Activated T-helper 2 cell treated with anti-CD3 and anti-CD28 coated beads, Interferon-gamma antibody, Interleukin-2, Interleukin-4, amounts not matched to agents 10 μg/mL and 5 μg/mL and 100 μg/mL, durations not matched to agents 14 hours and 24 hours and 36 hours (primary cell): Measurements from ENCODE around the gene MOAP1. TPM values are rescaled to one million over a fixed set of nuclear protein-coding genes. Genes with fewer than 3 reads are reported as not detected.
A peak's percentile ranks its signal among the peaks of the same experiment; 100 is the strongest.
"Not testable (repeated sequence)": the region's sequence is repeated elsewhere in the genome, so short reads cannot be mapped to it uniquely, and the experiment has no call there.

Source experiments
- DNase-seq: peaks from one replicate; pipeline ENCODE4 v3.0.0; 2021; ENCODE audit warnings: low spot score
- H3K27ac Mint-ChIP-seq: one replicate; pipeline ENCODE4 v1.8.0; 2021; ENCODE audit warnings: mixed read lengths
- H3K27me3 Mint-ChIP-seq: one replicate; pipeline ENCODE4 v1.8.0; 2021; ENCODE audit warnings: low read depth, mixed read lengths
- H3K36me3 Mint-ChIP-seq: one replicate; pipeline ENCODE4 v1.8.0; 2021; ENCODE audit warnings: low read depth, mixed read lengths
- H3K4me1 Mint-ChIP-seq: one replicate; pipeline ENCODE4 v1.8.0; 2021; ENCODE audit warnings: low read depth, mixed read lengths
- H3K4me3 Mint-ChIP-seq: one replicate; pipeline ENCODE4 v1.8.0; 2021; ENCODE audit warnings: low read depth, mild to moderate bottlenecking, moderate library complexity, mixed read lengths
- H3K9me3 Mint-ChIP-seq: one replicate; pipeline ENCODE4 v1.8.0; 2021; ENCODE audit warnings: mixed read lengths
- intact Hi-C: fragments of 100-400 bp; cut with micrococcal nuclease; formaldehyde crosslinking; loops from one replicate; pipeline ENCODE4 v1.15.1; 2023
- total RNA-seq: library from RNA; stranded (reverse); gene quantifications from 2 replicates; pipeline ENCODE4 v1.2.3, GENCODE V29; 2022

Gene MOAP1
- total RNA-seq, 1 donor from 2014 or later: 18.7 TPM

GRCh38 chr14:93207468-93208308, 23.0 kb upstream of the MOAP1 start:
- Mint-ChIP-seq H3K4me3 (peak overlapping the region; percentile 100), H3K9me3 (no peaks in the 10 kb centered on the region), H3K36me3 (peaks cover 36% of the 10 kb centered on the region), H3K27me3 (no peaks in the 10 kb centered on the region), H3K27ac (peak overlapping the region; percentile 98), H3K4me1 (peaks cover 25% of the 10 kb centered on the region)
- DNase-seq: no peak
- intact Hi-C loops: loop anchor here (1.0 kb wide), 1 partner anchor 126 kb away; the partner anchor contains the start of gene BTBD7

- Mint-ChIP-seq H3K27ac (peak within 1 kb of the TSS; percentile 98), H3K4me3 (peak within 1 kb of the TSS; percentile 100), H3K36me3 (peaks cover 33% of the 10 kb centered on the region), H3K4me1 (peaks cover 25% of the 10 kb centered on the region), H3K9me3 (no peaks in the 10 kb centered on the region), H3K27me3 (no peaks in the 10 kb centered on the region)
- DNase-seq: peak; percentile 89
- intact Hi-C loops: loop anchor here (1.0 kb wide), 2 partner anchors 22 to 126 kb away; partner anchors contain the start of genes BTBD7 and LYSET
Measured at GRCh38 chr14:93206793-93207467, 22.2 kb upstream of the MOAP1 start, which contains the start of the genes GON7 and UBR7. TSS of gene GON7 (minus strand) at chr14:93207065. CDS start at chr14:93207037, 28 bp downstream. TSS of gene UBR7 (plus strand) at chr14:93207256. CDS start at chr14:93207292, 36 bp downstream.

GRCh38 chr14:93201155-93201704, 16.5 kb upstream of the MOAP1 start:
- peaks cover 12% of the 10 kb centered on the region for H3K4me1 Mint-ChIP-seq
- no peaks in the 10 kb centered on the region for H3K27me3 Mint-ChIP-seq
- no peaks in the 10 kb centered on the region for H3K9me3 Mint-ChIP-seq
- no peak overlapping the region for H3K27ac Mint-ChIP-seq
- peaks cover 14% of the 10 kb centered on the region for H3K36me3 Mint-ChIP-seq
- intact Hi-C loops: no loop called here
- no peak for DNase-seq
- H3K4me3 Mint-ChIP-seq: no peak overlapping the region

GRCh38 chr14:93200553-93200952, 15.9 kb upstream of the MOAP1 start:
- intact Hi-C loops: no loop called here
- Mint-ChIP-seq H3K4me1 (peaks cover 10% of the 10 kb centered on the region), H3K9me3 (no peaks in the 10 kb centered on the region), H3K36me3 (peaks cover 14% of the 10 kb centered on the region), H3K4me3 (no peak overlapping the region), H3K27me3 (no peaks in the 10 kb centered on the region), H3K27ac (no peak overlapping the region)
- no peak for DNase-seq

- intact Hi-C loops: no loop called here
- H3K27me3 Mint-ChIP-seq: no peaks in the 10 kb centered on the region
- peaks cover 10% of the 10 kb centered on the region for H3K36me3 Mint-ChIP-seq
- no peak overlapping the region for H3K4me3 Mint-ChIP-seq
- no peak for DNase-seq
- no peaks in the 10 kb centered on the region for H3K4me1 Mint-ChIP-seq
- no peaks in the 10 kb centered on the region for H3K9me3 Mint-ChIP-seq
- no peak overlapping the region for H3K27ac Mint-ChIP-seq
Measured at GRCh38 chr14:93199031-93199430, 14.3 kb upstream of the MOAP1 start.

GRCh38 chr14:93195316-93195999, 10.8 kb upstream of the MOAP1 start:
- H3K27ac Mint-ChIP-seq: no peak overlapping the region
- intact Hi-C loops: no loop called here
- no peak overlapping the region for H3K4me3 Mint-ChIP-seq
- DNase-seq: no peak
- peaks cover 2% of the 10 kb centered on the region for H3K4me1 Mint-ChIP-seq
- H3K9me3 Mint-ChIP-seq: no peaks in the 10 kb centered on the region
- peaks cover 6% of the 10 kb centered on the region for H3K36me3 Mint-ChIP-seq
- H3K27me3 Mint-ChIP-seq: no peaks in the 10 kb centered on the region

- Mint-ChIP-seq H3K36me3 (peaks cover 32% of the 10 kb centered on the region), H3K27ac (no peak overlapping the region), H3K4me1 (peaks cover 30% of the 10 kb centered on the region), H3K4me3 (no peak overlapping the region), H3K27me3 (no peaks in the 10 kb centered on the region), H3K9me3 (no peaks in the 10 kb centered on the region)
- intact Hi-C loops: no loop called here
- no peak for DNase-seq
Measured at GRCh38 chr14:93186956-93187355, 2.3 kb upstream of the MOAP1 start.

GRCh38 chr14:93186466-93186865, 1.8 kb upstream of the MOAP1 start:
- Mint-ChIP-seq H3K9me3 (no peaks in the 10 kb centered on the region), H3K4me3 (peak overlapping the region; percentile 63), H3K27ac (peak overlapping the region; percentile 7), H3K4me1 (peaks cover 30% of the 10 kb centered on the region), H3K36me3 (peaks cover 37% of the 10 kb centered on the region), H3K27me3 (no peaks in the 10 kb centered on the region)
- no peak for DNase-seq
- intact Hi-C loops: no loop called here

- H3K27ac Mint-ChIP-seq: peak overlapping the region; percentile 89
- DNase-seq: no peak
- no peaks in the 10 kb centered on the region for H3K27me3 Mint-ChIP-seq
- peaks cover 28% of the 10 kb centered on the region for H3K4me1 Mint-ChIP-seq
- H3K4me3 Mint-ChIP-seq: peak overlapping the region; percentile 93
- intact Hi-C loops: loop anchor here (1.0 to 2.0 kb wide), 2 partner anchors 21 to 71 kb away; partner anchors contain the start of gene ITPK1
- peaks cover 34% of the 10 kb centered on the region for H3K36me3 Mint-ChIP-seq
- H3K9me3 Mint-ChIP-seq: no peaks in the 10 kb centered on the region
Measured at GRCh38 chr14:93185349-93185720, 638 bp upstream of the MOAP1 start.

- peaks cover 31% of the 10 kb centered on the region for H3K36me3 Mint-ChIP-seq
- peak overlapping the region; percentile 82 for H3K4me3 Mint-ChIP-seq
- H3K9me3 Mint-ChIP-seq: no peaks in the 10 kb centered on the region
- peak overlapping the region; percentile 58 for H3K27ac Mint-ChIP-seq
- DNase-seq: no peak
- H3K27me3 Mint-ChIP-seq: no peaks in the 10 kb centered on the region
- H3K4me1 Mint-ChIP-seq: peaks cover 28% of the 10 kb centered on the region
- intact Hi-C loops: loop anchor here (2.0 kb wide), 1 partner anchor 69 kb away; the partner anchor contains the start of gene ITPK1
Measured at GRCh38 chr14:93183596-93184317, 940 bp downstream of the MOAP1 start.

GRCh38 chr14:93175492-93175891, 9.2 kb downstream of the MOAP1 start:
- Mint-ChIP-seq H3K4me1 (peaks cover 5% of the 10 kb centered on the region), H3K27me3 (peaks cover 3% of the 10 kb centered on the region), H3K9me3 (no peaks in the 10 kb centered on the region), H3K27ac (no peak overlapping the region), H3K36me3 (no peaks in the 10 kb centered on the region), H3K4me3 (no peak overlapping the region)
- intact Hi-C loops: loop anchor here (5.0 kb wide), 1 partner anchor 42 kb away; no protein-coding TSS in a partner anchor
- no peak for DNase-seq

GRCh38 chr14:93174731-93175130, 10.0 kb downstream of the MOAP1 start:
- H3K36me3 Mint-ChIP-seq, H3K4me3 Mint-ChIP-seq, H3K4me1 Mint-ChIP-seq, DNase-seq, H3K27ac Mint-ChIP-seq, H3K27me3 Mint-ChIP-seq, H3K9me3 Mint-ChIP-seq: not testable (repeated sequence)
- intact Hi-C loops: loop anchor here (5.0 kb wide), 1 partner anchor 43 kb away; no protein-coding TSS in a partner anchor
